NCI-H187 treated with DMSO at 0.1 percent for 48 hours (cell line): Measurements from ENCODE around the gene FNDC3B.

Experiments
- DNase-seq: peaks from one replicate; lab custom pipeline; 2025; lab: John Stamatoyannopoulos, UW

FNDC3B gene

GRCh38 chr3:172170073-172170709 is 130.8 kb downstream of the FNDC3B start:
- DNase-seq: no peak

- no peak for DNase-seq
Observed at GRCh38 chr3:172170841-172171240, 131.5 kb downstream of the FNDC3B start.

- no peak for DNase-seq
Observed at GRCh38 chr3:172171396-172172075, 132.2 kb downstream of the FNDC3B start.

- DNase-seq: no peak
Observed at GRCh38 chr3:172173316-172174254, 134.2 kb downstream of the FNDC3B start.

- DNase-seq: no peak
Observed at GRCh38 chr3:172174513-172175253, 135.3 kb downstream of the FNDC3B start.

GRCh38 chr3:172175254-172175599 is 135.8 kb downstream of the FNDC3B start:
- DNase-seq: no peak

- DNase-seq: no peak
Observed at GRCh38 chr3:172176061-172176770, 136.8 kb downstream of the FNDC3B start.

- DNase-seq: no peak
Observed at GRCh38 chr3:172177046-172177445, 137.7 kb downstream of the FNDC3B start.

GRCh38 chr3:172177803-172178316 is 138.5 kb downstream of the FNDC3B start:
- no peak for DNase-seq

GRCh38 chr3:172179680-172180399 is 140.5 kb downstream of the FNDC3B start:
- DNase-seq: no peak

GRCh38 chr3:172180473-172180872 is 141.1 kb downstream of the FNDC3B start:
- DNase-seq: no peak

GRCh38 chr3:172181932-172182586 is 142.7 kb downstream of the FNDC3B start:
- DNase-seq: no peak

- DNase-seq: no peak
Observed at GRCh38 chr3:172182797-172183196, 143.4 kb downstream of the FNDC3B start.

GRCh38 chr3:172184106-172184822 is 144.9 kb downstream of the FNDC3B start:
- DNase-seq: no peak

- no peak for DNase-seq
Observed at GRCh38 chr3:172185907-172186306, 146.5 kb downstream of the FNDC3B start.

GRCh38 chr3:172186607-172187006 is 147.2 kb downstream of the FNDC3B start:
- DNase-seq: peak; percentile 4

GRCh38 chr3:172187511-172187910 is 148.1 kb downstream of the FNDC3B start:
- no peak for DNase-seq

GRCh38 chr3:172188511-172188910 is 149.1 kb downstream of the FNDC3B start:
- no peak for DNase-seq

GRCh38 chr3:172189213-172189612 is 149.8 kb downstream of the FNDC3B start:
- no peak for DNase-seq
